NCI-H1930 (cell line): ENCODE results near the gene SIVA1.

Experiments used
- DNase-seq, 2 experiments: peaks; one replicate each; lab custom pipeline; 2025; lab: John Stamatoyannopoulos, UW

SIVA1 gene

GRCh38 chr14:104784846-104785707, 32.1 kb downstream of the SIVA1 start:
- no peak for DNase-seq

GRCh38 chr14:104785708-104786080, 32.7 kb downstream of the SIVA1 start:
- DNase-seq = no peak

- DNase-seq = no peak
Measured at GRCh38 chr14:104786091-104786586, 33.2 kb downstream of the SIVA1 start.

- no peak for DNase-seq
Measured at GRCh38 chr14:104786726-104787675, 34.1 kb downstream of the SIVA1 start.

GRCh38 chr14:104787736-104788135, 34.8 kb downstream of the SIVA1 start:
- no peak for DNase-seq

GRCh38 chr14:104788161-104788818, 35.3 kb downstream of the SIVA1 start:
- DNase-seq = no peak

GRCh38 chr14:104788873-104789663, 36.1 kb downstream of the SIVA1 start:
- no peak for DNase-seq

- no peak for DNase-seq
Measured at GRCh38 chr14:104789752-104790743, 37.1 kb downstream of the SIVA1 start.

- no peak for DNase-seq
Measured at GRCh38 chr14:104791425-104791824, 38.5 kb downstream of the SIVA1 start.

- no peak for DNase-seq
Measured at GRCh38 chr14:104792101-104792884, 39.3 kb downstream of the SIVA1 start.

GRCh38 chr14:104792945-104793702, 40.2 kb downstream of the SIVA1 start:
- DNase-seq = no peak

GRCh38 chr14:104793703-104793959, 40.7 kb downstream of the SIVA1 start:
- no peak for DNase-seq

GRCh38 chr14:104794099-104794498, 41.2 kb downstream of the SIVA1 start:
- DNase-seq = no peak

- no peak for DNase-seq
Measured at GRCh38 chr14:104794631-104794992, 41.7 kb downstream of the SIVA1 start.

GRCh38 chr14:104794993-104795780, 42.2 kb downstream of the SIVA1 start, which contains the start of gene AKT1:
TSS of gene AKT1 (minus strand) at chr14:104795748. CDS start at chr14:104792643, 3,105 bp downstream.
- DNase-seq = no peak

GRCh38 chr14:104795781-104796686, 43.1 kb downstream of the SIVA1 start:
- DNase-seq = peak in 1 of 2 experiments; percentile 44

GRCh38 chr14:104796687-104797081, 43.7 kb downstream of the SIVA1 start:
- no peak for DNase-seq
